Loucy (cell line): ENCODE results near the gene LIM2.

Experiments used
- H2AFZ ChIP-seq: fragments of 200-600 bp; sonication (generic); 2 replicates; pipeline ENCODE4 v1.6.0; 2016; ENCODE audit warnings: antibody characterized with exemption, mild to moderate bottlenecking, low read length, moderate library complexity
- H3F3A ChIP-seq: fragments of 200-600 bp; 2 replicates; pipeline ENCODE4 v1.6.0; 2016; ENCODE audit warnings: antibody characterized with exemption, low read depth, mild to moderate bottlenecking
- H3K27me3 ChIP-seq: fragments of 200-600 bp; sonication (generic); 2 replicates; pipeline ENCODE4 v1.6.1; 2014; ENCODE audit warnings: low read length, mild to moderate bottlenecking; ENCODE audit not compliant: insufficient read depth, poor library complexity, severe bottlenecking
- H3K36me3 ChIP-seq: fragments of 200-600 bp; sonication (generic); 2 replicates; pipeline ENCODE4 v1.6.1; 2016; ENCODE audit warnings: low read length; ENCODE audit not compliant: insufficient read depth
- H3K4me1 ChIP-seq: fragments of 200-600 bp; sonication (generic); 2 replicates; pipeline ENCODE4 v1.5.1; 2014; ENCODE audit warnings: low read length, mild to moderate bottlenecking; ENCODE audit not compliant: insufficient read depth, poor library complexity, severe bottlenecking
- H3K4me2 ChIP-seq: fragments of 200-600 bp; sonication (generic); 2 replicates; pipeline ENCODE4 v1.6.0; 2014; ENCODE audit warnings: antibody characterized with exemption, low read length, low read depth, mild to moderate bottlenecking; ENCODE audit not compliant: poor library complexity, severe bottlenecking
- H3K4me3 ChIP-seq: fragments of 200-600 bp; sonication (generic); 2 replicates; pipeline ENCODE4 v1.5.1; 2014; ENCODE audit warnings: low read length, mild to moderate bottlenecking, mixed read lengths; ENCODE audit not compliant: poor library complexity, severe bottlenecking
- H3K79me2 ChIP-seq: fragments of 200-600 bp; sonication (generic); 2 replicates; pipeline ENCODE4 v1.6.1; 2014; ENCODE audit warnings: low read length; ENCODE audit not compliant: insufficient read depth
- H3K9ac ChIP-seq: fragments of 200-600 bp; sonication (generic); 2 replicates; pipeline ENCODE4 v1.6.0; 2014; ENCODE audit warnings: mild to moderate bottlenecking, low read depth, low read length, moderate library complexity; ENCODE audit not compliant: poor library complexity, severe bottlenecking
- H3K9me2 ChIP-seq: fragments of 200-600 bp; sonication (generic); replicated peaks from 2 replicates; pipeline ENCODE4 v1.6.1; 2016; ENCODE audit warnings: low read depth, low read length, mixed read lengths
- H3K9me3 ChIP-seq: fragments of 200-600 bp; sonication (generic); 2 replicates; pipeline ENCODE4 v1.6.1; 2014; ENCODE audit warnings: mild to moderate bottlenecking, antibody characterized with exemption, low read length, low read depth; ENCODE audit not compliant: insufficient read depth
- H4K20me1 ChIP-seq: fragments of 200-600 bp; sonication (generic); 2 replicates; pipeline ENCODE4 v1.6.0; 2014; ENCODE audit warnings: antibody characterized with exemption, low read length, mild to moderate bottlenecking; ENCODE audit not compliant: insufficient read depth, poor library complexity, severe bottlenecking
- CTCF ChIP-seq: fragments of 200-600 bp; sonication (generic); conservative IDR thresholded peaks from 2 replicates; pipeline ENCODE4 v1.5.1; 2014; ENCODE audit warnings: mild to moderate bottlenecking, antibody characterized with exemption, low read length
- EZH2phosphoT487 ChIP-seq: fragments of 200-600 bp; IDR thresholded peaks from 2 replicates; pipeline ENCODE4 v1.6.1; 2018; ENCODE audit warnings: antibody characterized with exemption, mild to moderate bottlenecking, moderate library complexity, borderline replicate concordance

Gene LIM2

DNA sequence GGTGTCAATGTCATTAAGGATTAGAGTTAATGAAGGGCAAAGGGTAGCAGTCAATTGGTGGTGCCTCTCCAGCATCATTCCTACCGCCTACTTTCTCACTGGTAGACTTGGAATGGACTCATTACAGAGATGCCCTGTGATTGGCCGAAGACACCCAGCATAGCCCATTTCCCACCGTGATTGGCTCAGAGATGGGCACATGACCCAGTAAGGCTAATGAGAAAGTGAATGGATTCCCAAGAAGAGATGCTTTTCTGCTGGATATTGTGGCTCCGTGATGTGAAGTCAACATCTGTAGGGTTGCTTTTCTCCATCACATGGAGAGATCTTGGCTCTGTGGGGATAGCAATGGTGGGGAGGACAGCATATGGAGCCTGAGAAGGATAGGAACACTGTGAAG, 57.4 kb downstream of the LIM2 start:
- no peaks in the 10 kb centered on the region for H3K4me1 ChIP-seq
- no peak overlapping the region for H3K4me2 ChIP-seq
- TF ChIP-seq EZH2phosphoT487 (no peak), CTCF (no peak)
- no peaks in the 10 kb centered on the region for H3K27me3 ChIP-seq
- H3K9me2 ChIP-seq: no peaks in the 10 kb centered on the region
- H3F3A ChIP-seq: no peaks in the 10 kb centered on the region
- H3K4me3 ChIP-seq: no peak overlapping the region
- no peaks in the 10 kb centered on the region for H3K9me3 ChIP-seq
- H3K9ac ChIP-seq: no peak overlapping the region
- no peak overlapping the region for H2AFZ ChIP-seq
- no peaks in the 10 kb centered on the region for H3K36me3 ChIP-seq
- H3K79me2 ChIP-seq: no peaks in the 10 kb centered on the region
- H4K20me1 ChIP-seq: no peaks in the 10 kb centered on the region
